Spleen (tissue), 11 donors: ENCODE measurements around the gene LMBR1. TPM values are rescaled to one million over a fixed set of nuclear protein-coding genes. Genes with fewer than 3 reads are reported as not detected.

Experiments used
- DNase-seq: peaks from one replicate; pipeline ENCODE4 v3.0.0-alpha.2; 2020
- H3K27ac ChIP-seq, 8 donors: fragments of 200-600 bp; sonication (generic) in 7 of 8; 1 replicate in 4 of 8; 2 replicates in 4 of 8; pipeline versions ENCODE4 v1.5.0 to v1.8.0; 2016 to 2021; ENCODE audit warnings: inconsistent platforms in 4 of 8, mild to moderate bottlenecking in 4 of 8, moderate library complexity in 1 of 8
- H3K27me3 ChIP-seq, 7 donors: fragments of 200-600 bp; sonication (generic) in 6 of 7; replicated peaks in 1 of 7; 1 replicate in 4 of 7; 2 replicates in 3 of 7; pipeline versions ENCODE4 v1.5.0 to v1.8.0; 2016 to 2021; ENCODE audit warnings: inconsistent platforms in 3 of 7, mild to moderate bottlenecking in 1 of 7
- H3K36me3 ChIP-seq, 6 donors: fragments of 200-600 bp; sonication (generic) in 5 of 6; 1 replicate in 4 of 6; 2 replicates in 2 of 6; pipeline versions ENCODE4 v1.5.0 to v1.8.0; 2016 to 2021; ENCODE audit warnings: inconsistent platforms in 2 of 6
- H3K4me1 ChIP-seq, 6 donors: fragments of 200-600 bp; sonication (generic) in 5 of 6; 1 replicate in 3 of 6; 2 replicates in 3 of 6; pipeline versions ENCODE4 v1.5.0 to v1.8.0; 2016 to 2021; ENCODE audit warnings: inconsistent platforms in 3 of 6
- H3K4me3 ChIP-seq, 8 donors: fragments of 200-600 bp; sonication (generic) in 7 of 8; 1 replicate in 4 of 8; 2 replicates in 4 of 8; pipeline versions ENCODE4 v1.5.0 to v1.8.0; 2016 to 2021; ENCODE audit warnings: inconsistent platforms in 4 of 8, mild to moderate bottlenecking in 4 of 8, moderate library complexity in 2 of 8
- H3K9me3 ChIP-seq, 8 donors: fragments of 200-600 bp; sonication (generic) in 7 of 8; 1 replicate in 4 of 8; 2 replicates in 4 of 8; pipeline versions ENCODE4 v1.5.0 to v1.8.0; 2016 to 2021; ENCODE audit warnings: inconsistent platforms in 4 of 8
- POLR2A ChIP-seq, 3 donors: fragments of 450-650 bp; IDR thresholded peaks; one replicate each; pipeline ENCODE4 v1.5.1; 2017; ENCODE audit warnings: antibody characterized with exemption in 3 of 3, mild to moderate bottlenecking in 1 of 3
- POLR2AphosphoS5 ChIP-seq, 3 donors: sonication (generic); formaldehyde crosslinking; IDR thresholded peaks; one replicate each; pipeline ENCODE4 v1.5.1; 2017; ENCODE audit warnings: antibody characterized with exemption in 3 of 3
- WGBS, 5 donors: extraction: QIAGEN DNeasy Blood & Tissue Kit in 3 of 5; methylation state at CpG; one replicate each; pipeline versions ENCODE4 v1.1.5 to v1.1.7; 2013 to 2018; 5-methylcytosine and 5-hydroxymethylcytosine counted together
- intact Hi-C: fragments of 100-400 bp; cut with DNase I; formaldehyde crosslinking; loops from one replicate; pipeline ENCODE4 v1.15.0; 2023; ENCODE audit warnings: low total_unique reads
- polyA plus RNA-seq, 3 donors: library from polyadenylated mRNA; stranded (reverse); fragments of 200-250 nt; gene quantifications; one replicate each; pipeline ENCODE4 v1.2.1, GENCODE V29; 2013
- total RNA-seq, 7 donors: library from RNA; depleted of rRNA in 3 of 7; stranded (reverse); fragments of >200 nt in 3 of 7; fragmentation: NEBNext Ultra II Directional in 4 of 7; extraction: Animal tissue kit (Norgen Biotek cat#: 25700) in 4 of 7; gene quantifications; one replicate each; pipeline versions ENCODE4 v1.1.0 to v1.2.1, GENCODE V29; 2016 to 2021
- TF ChIP-seq, protein P1 (sequence below), 11 experiments: fragments of 200-600 bp in 7 of 11; fragments of 450-650 bp in 4 of 11; sonication (generic) in 4 of 11; IDR thresholded peaks in 8 of 11; conservative IDR thresholded peaks in 3 of 11; 1 replicate in 7 of 11; 2 replicates in 4 of 11; pipeline versions ENCODE4 v1.4.0 to v1.8.0; 2016 to 2021; ENCODE audit warnings: antibody characterized with exemption in 11 of 11, inconsistent platforms in 4 of 11, mild to moderate bottlenecking in 1 of 11
- donor health status: healthy with polysubstance abuse.
- donor health status: DM: no; HTN: no; CAD: no; lungs with moderate emphysema.
- donor health status: DM: no; HTN: no; CAD: no.
- donor health status: Bipolar disorder and iron deficiency.
- donor health status: healthy.
- donor health status: DM: no; HTN: no; CAD: no.
- donor health status: DM: yes; HTN: yes; CAD: no.

LMBR1 gene
- total and polyA plus RNA-seq, 10 donors: 4.8 to 88.3 (median 63.7) TPM

DNA sequence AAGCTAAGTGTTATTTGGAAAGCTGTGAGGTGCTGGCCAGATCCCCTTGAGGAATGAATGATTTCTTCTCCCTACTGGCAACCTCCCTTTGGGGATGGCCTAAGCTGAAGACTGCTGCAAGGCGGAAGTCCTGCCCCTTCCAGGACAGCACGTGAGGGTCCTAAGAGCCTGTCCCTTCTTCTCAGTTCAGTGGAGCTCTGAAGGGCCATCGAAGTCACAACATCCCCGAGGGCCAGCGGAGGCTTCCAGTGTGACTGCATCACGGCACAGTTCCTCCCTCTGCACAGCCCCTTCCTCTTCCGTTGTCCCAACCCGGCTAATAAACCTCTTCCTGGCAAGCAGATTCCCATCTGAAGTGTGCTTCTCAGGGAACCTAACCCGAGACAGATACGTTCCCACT is 208.7 kb downstream of the LMBR1 start:
- H3K27me3 ChIP-seq: no peaks in the 10 kb centered on the region
- H3K4me3 ChIP-seq: no peak overlapping the region
- intact Hi-C loops: no loop called here
- H3K4me1 ChIP-seq: no peaks in the 10 kb centered on the region
- no peak for TF ChIP-seq POLR2A (IDR thresholded peaks at IDR 0.05)
- no peak for TF ChIP-seq POLR2AphosphoS5 (IDR thresholded peaks at IDR 0.05)
- TF ChIP-seq, protein P1, sequence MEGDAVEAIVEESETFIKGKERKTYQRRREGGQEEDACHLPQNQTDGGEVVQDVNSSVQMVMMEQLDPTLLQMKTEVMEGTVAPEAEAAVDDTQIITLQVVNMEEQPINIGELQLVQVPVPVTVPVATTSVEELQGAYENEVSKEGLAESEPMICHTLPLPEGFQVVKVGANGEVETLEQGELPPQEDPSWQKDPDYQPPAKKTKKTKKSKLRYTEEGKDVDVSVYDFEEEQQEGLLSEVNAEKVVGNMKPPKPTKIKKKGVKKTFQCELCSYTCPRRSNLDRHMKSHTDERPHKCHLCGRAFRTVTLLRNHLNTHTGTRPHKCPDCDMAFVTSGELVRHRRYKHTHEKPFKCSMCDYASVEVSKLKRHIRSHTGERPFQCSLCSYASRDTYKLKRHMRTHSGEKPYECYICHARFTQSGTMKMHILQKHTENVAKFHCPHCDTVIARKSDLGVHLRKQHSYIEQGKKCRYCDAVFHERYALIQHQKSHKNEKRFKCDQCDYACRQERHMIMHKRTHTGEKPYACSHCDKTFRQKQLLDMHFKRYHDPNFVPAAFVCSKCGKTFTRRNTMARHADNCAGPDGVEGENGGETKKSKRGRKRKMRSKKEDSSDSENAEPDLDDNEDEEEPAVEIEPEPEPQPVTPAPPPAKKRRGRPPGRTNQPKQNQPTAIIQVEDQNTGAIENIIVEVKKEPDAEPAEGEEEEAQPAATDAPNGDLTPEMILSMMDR (IDR thresholded peaks at IDR 0.05 in 8 of 11, conservative IDR thresholded peaks at IDR 0.05 in 3 of 11): no peak
- H3K9me3 ChIP-seq: no peaks in the 10 kb centered on the region
- no peak overlapping the region for H3K27ac ChIP-seq
- 90 to 97% (median 95%) methylated on average over 10 of the region's 10 CpGs for WGBS, 5 donors
- no peak for DNase-seq
- H3K36me3 ChIP-seq: peaks cover 0 to 69% (median 28%) of the 10 kb centered on the region in 6 donors

DNA sequence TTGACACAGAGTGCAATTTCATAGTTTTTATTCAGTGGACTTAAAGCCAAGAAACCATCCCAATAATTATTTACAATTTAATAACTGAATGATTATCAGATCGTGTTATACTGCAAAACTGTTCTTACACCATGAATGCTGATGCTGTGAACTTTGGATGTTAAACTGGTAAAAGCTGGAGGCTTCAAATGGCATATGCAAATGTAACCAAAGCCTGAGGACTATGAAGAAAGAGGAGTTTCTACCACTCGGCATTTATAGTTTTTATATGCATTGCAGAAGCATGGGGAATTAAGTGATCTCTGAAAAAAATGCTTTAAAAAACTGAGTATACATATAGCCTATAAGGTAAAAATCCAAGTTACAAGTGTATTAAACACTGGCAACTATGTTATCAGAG is 210.1 kb downstream of the LMBR1 start:
- Histone ChIP-seq H3K36me3 (peaks cover 0 to 81% (median 39%) of the 10 kb centered on the region in 6 donors), H3K27me3 (no peaks in the 10 kb centered on the region), H3K4me1 (no peaks in the 10 kb centered on the region), H3K27ac (no peak overlapping the region), H3K9me3 (no peaks in the 10 kb centered on the region), H3K4me3 (no peak overlapping the region)
- DNase-seq: no peak
- TF ChIP-seq POLR2AphosphoS5 (IDR thresholded peaks at IDR 0.05) (no peak), POLR2A (IDR thresholded peaks at IDR 0.05) (no peak)
- TF ChIP-seq, protein P1 (IDR thresholded peaks at IDR 0.05 in 8 of 11, conservative IDR thresholded peaks at IDR 0.05 in 3 of 11): no peak
- WGBS, 5 donors: 93 to 99% (median 95%) methylated on average over 2 of the region's 2 CpGs
- intact Hi-C loops: no loop called here

DNA sequence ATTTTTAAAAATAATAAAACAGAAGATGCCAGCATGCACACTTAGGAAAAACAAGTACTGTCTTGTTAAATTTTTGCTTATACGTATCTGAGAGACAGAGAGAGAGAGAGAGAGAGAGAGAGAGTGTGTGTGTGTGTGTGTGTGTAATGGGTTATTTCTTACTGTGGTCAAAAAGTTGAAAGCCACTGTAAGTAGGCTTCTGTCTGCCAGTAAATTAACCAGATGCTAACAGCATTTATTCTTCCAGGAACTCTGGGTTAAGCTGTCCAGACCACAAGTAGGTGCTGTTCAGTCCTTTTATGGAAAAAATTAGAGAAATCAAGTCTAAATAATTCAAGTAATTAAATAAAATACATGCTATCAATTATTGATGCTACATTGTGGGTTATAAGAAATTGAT is 212.7 kb downstream of the LMBR1 start:
- peaks cover 0 to 99% (median 63%) of the 10 kb centered on the region in 6 donors for H3K36me3 ChIP-seq
- H3K4me3 ChIP-seq: no peak overlapping the region
- intact Hi-C loops: no loop called here

GRCh38 chr7:156677374-156678054 is 215.5 kb downstream of the LMBR1 start:
- Histone ChIP-seq H3K36me3 (peaks cover 0 to 99% (median 47%) of the 10 kb centered on the region in 6 donors), H3K27me3 (no peaks in the 10 kb centered on the region), H3K4me3 (no peak overlapping the region), H3K27ac (no peak overlapping the region), H3K9me3 (no peaks in the 10 kb centered on the region), H3K4me1 (no peaks in the 10 kb centered on the region)
- 95 to 98% (median 98%) methylated on average over 9 of the region's 9 CpGs for WGBS, 5 donors
- peak; percentile 42 for DNase-seq
- TF ChIP-seq POLR2AphosphoS5 (IDR thresholded peaks at IDR 0.05) (no peak), POLR2A (IDR thresholded peaks at IDR 0.05) (no peak)
- TF ChIP-seq, protein P1 (IDR thresholded peaks at IDR 0.05 in 8 of 11, conservative IDR thresholded peaks at IDR 0.05 in 3 of 11): no peak
- intact Hi-C loops: no loop called here

More for the DNA sequence above, 212.7 kb downstream of the LMBR1 start:
- no peak for DNase-seq
- Histone ChIP-seq H3K9me3 (no peaks in the 10 kb centered on the region), H3K27ac (no peak overlapping the region), H3K27me3 (no peaks in the 10 kb centered on the region), H3K4me1 (no peaks in the 10 kb centered on the region)
- 48 to 92% (median 82%) methylated on average over 1 of the region's 1 CpG for WGBS, 5 donors
- no peak for TF ChIP-seq POLR2AphosphoS5 (IDR thresholded peaks at IDR 0.05)
- TF ChIP-seq POLR2A (IDR thresholded peaks at IDR 0.05): no peak
- TF ChIP-seq, protein P1 (IDR thresholded peaks at IDR 0.05 in 8 of 11, conservative IDR thresholded peaks at IDR 0.05 in 3 of 11): no peak
